WTC11 (cell line): ENCODE results near the gene ORC3.

Experiments used
- ATF3 ChIP-seq: sonication (generic); formaldehyde crosslinking; conservative IDR thresholded peaks from 2 replicates; pipeline ENCODE4 v1.8.1; 2022; ENCODE audit warnings: mild to moderate bottlenecking, missing genetic modification reagents
- ATF6 ChIP-seq: sonication (generic); formaldehyde crosslinking; IDR thresholded peaks from 2 replicates; pipeline ENCODE4 v1.8.1; 2023; ENCODE audit warnings: mild to moderate bottlenecking, missing genetic modification reagents
- CTCF ChIP-seq: fragments of 200-600 bp; IDR thresholded peaks from 2 replicates; pipeline ENCODE4 v1.8.0; 2022; ENCODE audit warnings: antibody characterized with exemption
- IRF1 ChIP-seq: sonication (generic); formaldehyde crosslinking; IDR thresholded peaks from 2 replicates; pipeline ENCODE4 v1.8.0; 2023; ENCODE audit warnings: missing genetic modification reagents
- MLX ChIP-seq: sonication (generic); formaldehyde crosslinking; IDR thresholded peaks from 2 replicates; pipeline ENCODE4 v1.8.1; 2023; ENCODE audit warnings: mild to moderate bottlenecking, missing genetic modification reagents, moderate library complexity
- MYBL2 ChIP-seq: sonication (generic); formaldehyde crosslinking; IDR thresholded peaks from 2 replicates; pipeline ENCODE4 v1.8.1; 2023; ENCODE audit warnings: mild to moderate bottlenecking, moderate library complexity, missing genetic modification reagents
- PREB ChIP-seq: sonication (generic); formaldehyde crosslinking; IDR thresholded peaks from 2 replicates; pipeline ENCODE4 v1.8.1; 2022; ENCODE audit warnings: mild to moderate bottlenecking, missing genetic modification reagents, moderate library complexity, borderline replicate concordance
- RELA ChIP-seq: sonication (generic); formaldehyde crosslinking; IDR thresholded peaks from 2 replicates; pipeline ENCODE4 v1.8.1; 2022; ENCODE audit warnings: missing genetic modification reagents, mild to moderate bottlenecking, borderline replicate concordance
- RORB ChIP-seq: fragments of 250-450 bp; sonication (Bioruptor Pico); IDR thresholded peaks from 2 replicates; pipeline ENCODE4 v1.9.0; 2021; ENCODE audit warnings: mild to moderate bottlenecking
- TEAD1 ChIP-seq: sonication (generic); formaldehyde crosslinking; IDR thresholded peaks from 2 replicates; pipeline ENCODE4 v1.8.0; 2022; ENCODE audit warnings: mild to moderate bottlenecking, missing genetic modification reagents
- USF1 ChIP-seq: sonication (generic); formaldehyde crosslinking; IDR thresholded peaks from 2 replicates; pipeline ENCODE4 v1.8.0; 2022; ENCODE audit warnings: mild to moderate bottlenecking, missing genetic modification reagents
- USF2 ChIP-seq: sonication (generic); formaldehyde crosslinking; IDR thresholded peaks from 2 replicates; pipeline ENCODE4 v1.8.1; 2023; ENCODE audit warnings: mild to moderate bottlenecking, missing genetic modification reagents, moderate library complexity
- ZNF396 ChIP-seq: fragments of 250-450 bp; sonication (Bioruptor Pico); IDR thresholded peaks from 2 replicates; pipeline ENCODE4 v1.8.0; 2021; ENCODE audit warnings: mild to moderate bottlenecking, moderate library complexity, borderline replicate concordance

- no peak for TF ChIP-seq RORB (CRISPR knock-in tag)
- TF ChIP-seq USF2 = no peak
- TF ChIP-seq USF1 (CRISPR knock-in tag) = no peak
- no peak for TF ChIP-seq CTCF
- TF ChIP-seq TEAD1 (CRISPR knock-in tag) = no peak
- no peak for TF ChIP-seq ZNF396
- TF ChIP-seq IRF1 (CRISPR knock-in tag) = no peak
- TF ChIP-seq MLX = no peak
- TF ChIP-seq ATF3 (CRISPR knock-in tag) = no peak
- no peak for TF ChIP-seq MYBL2 (CRISPR knock-in tag)
- no peak for TF ChIP-seq RELA (CRISPR knock-in tag)
- TF ChIP-seq PREB (CRISPR knock-in tag) = no peak
- no peak for TF ChIP-seq ATF6
Measured at GRCh38 chr6:87673237-87673636, 83.3 kb downstream of the ORC3 start.
